Testis (tissue), 3 donors: ENCODE results near the gene PSAPL1. TPM values are rescaled to one million over a fixed set of nuclear protein-coding genes. Genes with fewer than 3 reads are reported as not detected.

Experiments
- DNase-seq: peaks from one replicate; pipeline ENCODE4 v3.0.0-alpha.2; 2019
- H3K27ac ChIP-seq, 2 donors: fragments of 200-600 bp; sonication (generic); one replicate each; pipeline ENCODE4 v1.5.1; 2019
- H3K27me3 ChIP-seq: fragments of 200-600 bp; sonication (generic); one replicate; pipeline ENCODE4 v1.5.1; 2019
- H3K36me3 ChIP-seq: fragments of 200-600 bp; sonication (generic); one replicate; pipeline ENCODE4 v1.5.1; 2017; ENCODE audit warnings: low read depth; ENCODE audit errors: missing control alignments
- H3K4me1 ChIP-seq: fragments of 200-600 bp; sonication (generic); one replicate; pipeline ENCODE4 v1.5.1; 2019
- H3K4me3 ChIP-seq, 2 donors: fragments of 200-600 bp; sonication (generic); one replicate each; pipeline ENCODE4 v1.5.1; 2017 to 2019
- H3K9me3 ChIP-seq: fragments of 200-600 bp; sonication (generic); one replicate; pipeline ENCODE4 v1.5.1; 2017
- POLR2A ChIP-seq: fragments of 450-650 bp; IDR thresholded peaks from one replicate; pipeline ENCODE4 v1.6.1; 2017; ENCODE audit warnings: antibody characterized with exemption, mild to moderate bottlenecking, moderate library complexity
- WGBS, 2 donors: methylation state at CpG; one replicate each; pipeline ENCODE4 v1.1.5; 2018; 5-methylcytosine and 5-hydroxymethylcytosine counted together
- intact Hi-C: fragments of 100-400 bp; cut with DNase I; formaldehyde crosslinking; loops from one replicate; pipeline ENCODE4 v1.15.1; 2023; ENCODE audit warnings: low total_unique reads
- polyA plus RNA-seq: library from polyadenylated mRNA; stranded (reverse); fragments of 350-450 nt; fragmentation: Illumina TruSeq; extraction: RNeasy Lipid Tissue Mini Kit (QIAGEN cat#74804); gene quantifications from one replicate; pipeline ENCODE4 v1.2.3, GENCODE V29; 2014; ENCODE audit warnings: low read depth, low replicate concordance; ENCODE audit not compliant: insufficient read depth
- total RNA-seq, 2 donors: library from RNA; depleted of rRNA; stranded (reverse); fragments of >200 nt; gene quantifications; one replicate each; pipeline ENCODE4 v1.2.3, GENCODE V29; 2016
- TF ChIP-seq, protein P1 (sequence below), 3 experiments: fragments of 450-650 bp in 2 of 3; fragments of 200-600 bp in 1 of 3; sonication (generic) in 1 of 3; IDR thresholded peaks; one replicate each; pipeline ENCODE4 v1.5.1; 2016 to 2019; ENCODE audit warnings: antibody characterized with exemption in 3 of 3, mild to moderate bottlenecking in 2 of 3, moderate library complexity in 1 of 3

The PSAPL1 gene
- total and polyA plus RNA-seq, 3 donors from 2014 or later = 11.0 to 19.0 (median 17.5) TPM

DNA sequence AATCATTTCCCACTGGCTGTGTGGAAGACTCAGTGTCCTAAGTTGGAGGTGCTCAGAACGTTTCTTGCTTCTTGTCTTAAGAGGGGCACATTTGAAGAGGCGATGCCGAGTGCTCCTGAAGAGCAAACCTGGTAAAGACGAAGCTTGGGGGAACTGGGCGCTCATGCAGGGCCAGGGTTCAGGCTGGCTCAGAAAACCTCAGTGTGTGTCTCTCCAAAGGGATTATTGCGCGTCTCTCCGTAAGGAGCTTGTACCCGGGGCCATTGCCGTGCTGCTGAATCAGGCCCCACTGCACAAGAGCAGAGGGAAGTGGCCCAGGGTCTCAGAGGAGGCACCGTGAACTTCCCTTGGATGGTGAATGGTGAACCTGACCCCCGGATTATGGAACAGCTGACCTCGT is 44.4 kb downstream of the PSAPL1 start:
- 91 to 96% methylated on average over 13 of the region's 13 CpGs for WGBS, 2 donors
- no peaks in the 10 kb centered on the region for H3K9me3 ChIP-seq
- H3K4me3 ChIP-seq = no peak overlapping the region
- no peaks in the 10 kb centered on the region for H3K36me3 ChIP-seq
- no peaks in the 10 kb centered on the region for H3K27me3 ChIP-seq
- no peak for DNase-seq
- no peaks in the 10 kb centered on the region for H3K4me1 ChIP-seq
- TF ChIP-seq, protein P1, sequence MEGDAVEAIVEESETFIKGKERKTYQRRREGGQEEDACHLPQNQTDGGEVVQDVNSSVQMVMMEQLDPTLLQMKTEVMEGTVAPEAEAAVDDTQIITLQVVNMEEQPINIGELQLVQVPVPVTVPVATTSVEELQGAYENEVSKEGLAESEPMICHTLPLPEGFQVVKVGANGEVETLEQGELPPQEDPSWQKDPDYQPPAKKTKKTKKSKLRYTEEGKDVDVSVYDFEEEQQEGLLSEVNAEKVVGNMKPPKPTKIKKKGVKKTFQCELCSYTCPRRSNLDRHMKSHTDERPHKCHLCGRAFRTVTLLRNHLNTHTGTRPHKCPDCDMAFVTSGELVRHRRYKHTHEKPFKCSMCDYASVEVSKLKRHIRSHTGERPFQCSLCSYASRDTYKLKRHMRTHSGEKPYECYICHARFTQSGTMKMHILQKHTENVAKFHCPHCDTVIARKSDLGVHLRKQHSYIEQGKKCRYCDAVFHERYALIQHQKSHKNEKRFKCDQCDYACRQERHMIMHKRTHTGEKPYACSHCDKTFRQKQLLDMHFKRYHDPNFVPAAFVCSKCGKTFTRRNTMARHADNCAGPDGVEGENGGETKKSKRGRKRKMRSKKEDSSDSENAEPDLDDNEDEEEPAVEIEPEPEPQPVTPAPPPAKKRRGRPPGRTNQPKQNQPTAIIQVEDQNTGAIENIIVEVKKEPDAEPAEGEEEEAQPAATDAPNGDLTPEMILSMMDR (IDR thresholded peaks at IDR 0.05) = no peak
- no peak for TF ChIP-seq POLR2A
- intact Hi-C loops = no loop called here
- H3K27ac ChIP-seq = no peak overlapping the region

DNA sequence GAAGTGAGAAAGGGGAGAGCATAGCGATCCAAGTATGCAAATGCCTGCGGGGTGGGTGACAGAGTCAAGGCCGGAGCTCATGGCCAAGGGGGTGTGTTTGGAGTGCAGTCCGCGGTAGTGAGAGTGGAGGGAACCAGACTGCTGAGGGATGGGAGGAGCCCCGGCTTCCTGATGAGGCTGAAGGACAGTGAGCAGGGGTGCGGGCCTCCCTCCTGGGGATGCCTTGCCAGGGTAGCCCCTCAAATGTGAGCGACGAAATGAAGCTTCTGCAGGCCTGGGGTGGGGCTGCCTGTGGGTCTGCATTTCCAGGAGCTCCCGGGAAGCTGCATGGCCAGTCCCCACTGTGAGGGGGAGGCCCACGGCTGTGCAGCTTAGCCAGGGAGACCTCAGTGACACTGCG is 45.0 kb downstream of the PSAPL1 start:
- Histone ChIP-seq H3K27ac (no peak overlapping the region), H3K4me3 (no peak overlapping the region), H3K27me3 (no peaks in the 10 kb centered on the region), H3K4me1 (no peaks in the 10 kb centered on the region), H3K9me3 (no peaks in the 10 kb centered on the region), H3K36me3 (no peaks in the 10 kb centered on the region)
- TF ChIP-seq, protein P1 (IDR thresholded peaks at IDR 0.05) = no peak
- TF ChIP-seq POLR2A = no peak
- DNase-seq = peak; percentile 56
- intact Hi-C loops = no loop called here
- 39 to 43% methylated on average over 9 to 12 of the region's 12 CpGs for WGBS, 2 donors

DNA sequence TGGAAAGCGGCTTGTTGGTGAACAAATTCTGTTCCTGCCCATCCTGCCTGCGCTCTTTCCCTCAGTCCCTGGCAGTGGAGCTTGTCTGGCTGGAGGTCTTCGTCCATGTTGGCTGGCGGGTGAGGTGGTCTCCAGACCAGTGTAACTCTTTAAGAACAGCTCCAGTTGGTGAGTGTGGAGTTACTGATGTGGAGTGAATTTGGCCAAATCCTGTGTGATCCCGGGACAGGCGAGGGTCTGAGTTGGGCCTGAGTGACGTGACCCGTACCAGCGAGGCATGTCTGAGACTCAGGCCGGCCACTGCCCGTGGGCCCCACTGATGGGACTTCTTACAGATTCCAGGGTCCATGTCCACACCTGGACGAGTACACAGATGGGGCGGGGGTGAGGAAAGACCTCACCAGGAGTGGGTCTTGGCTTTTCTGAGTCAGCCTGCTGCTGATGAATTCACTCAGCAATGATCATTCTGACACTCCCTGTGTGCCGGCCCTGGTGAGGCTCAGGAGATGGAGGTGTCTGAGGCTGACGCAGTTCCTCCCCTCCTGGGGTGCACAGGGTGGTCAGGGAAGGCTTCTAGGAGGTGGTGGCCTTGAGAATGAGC is 45.5 kb downstream of the PSAPL1 start:
- no peaks in the 10 kb centered on the region for H3K9me3 ChIP-seq
- intact Hi-C loops = no loop called here
- H3K27me3 ChIP-seq = no peaks in the 10 kb centered on the region
- DNase-seq = no peak
- H3K4me3 ChIP-seq = no peak overlapping the region
- H3K4me1 ChIP-seq = no peaks in the 10 kb centered on the region
- WGBS, 2 donors = 86 to 97% methylated on average over 11 to 15 of the region's 15 CpGs
- no peaks in the 10 kb centered on the region for H3K36me3 ChIP-seq
- TF ChIP-seq, protein P1 (IDR thresholded peaks at IDR 0.05) = no peak
- no peak for TF ChIP-seq POLR2A
- H3K27ac ChIP-seq = no peak overlapping the region

DNA sequence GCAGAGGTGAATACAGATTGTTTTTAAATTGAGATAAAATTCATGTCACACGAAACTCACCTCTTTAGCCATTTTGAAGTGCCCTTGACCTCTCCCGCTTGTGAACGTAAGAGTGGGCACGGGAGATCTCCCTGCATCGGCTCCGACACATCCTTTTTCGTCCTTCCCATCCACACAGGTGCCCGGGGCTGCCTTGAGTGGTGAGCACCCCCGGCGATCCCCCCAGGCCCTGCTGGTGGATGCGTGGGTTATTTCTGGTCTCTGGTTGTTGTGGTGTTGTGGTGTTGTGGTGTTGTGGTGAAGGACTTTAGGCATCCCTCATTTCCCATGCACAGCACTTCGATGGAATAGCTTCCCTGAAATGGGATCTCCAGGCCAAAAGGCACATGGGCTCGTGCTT is 46.1 kb downstream of the PSAPL1 start:
- Histone ChIP-seq H3K36me3 (no peaks in the 10 kb centered on the region), H3K27ac (no peak overlapping the region), H3K9me3 (no peaks in the 10 kb centered on the region), H3K4me1 (no peaks in the 10 kb centered on the region), H3K4me3 (no peak overlapping the region), H3K27me3 (no peaks in the 10 kb centered on the region)
- WGBS, 2 donors = 83 to 92% methylated on average over 13 of the region's 13 CpGs
- TF ChIP-seq POLR2A = no peak
- TF ChIP-seq, protein P1 (IDR thresholded peaks at IDR 0.05) = no peak
- no peak for DNase-seq
- intact Hi-C loops = no loop called here

DNA sequence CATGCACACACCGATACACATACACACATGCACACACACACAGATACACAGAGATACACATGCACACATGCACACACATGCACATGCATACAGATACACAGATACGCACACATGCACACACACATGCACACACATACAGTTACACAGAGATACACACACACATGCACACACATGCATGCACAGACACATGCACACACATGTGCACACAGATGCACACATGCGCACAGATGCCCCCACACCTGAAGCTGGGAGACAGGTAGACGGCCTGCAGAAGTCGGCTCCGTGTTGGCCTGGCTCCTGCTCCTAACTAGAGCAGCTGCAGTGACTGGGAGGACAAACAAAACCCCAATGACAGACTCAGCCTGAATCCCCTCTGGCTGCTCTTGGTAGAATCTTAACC is 46.8 kb downstream of the PSAPL1 start:
- no peaks in the 10 kb centered on the region for H3K4me1 ChIP-seq

More for the DNA sequence above, 46.8 kb downstream of the PSAPL1 start:
- intact Hi-C loops = no loop called here
- no peak for DNase-seq
- H3K27me3 ChIP-seq = no peaks in the 10 kb centered on the region
- TF ChIP-seq POLR2A = no peak
- 68 to 89% methylated on average over 4 to 6 of the region's 6 CpGs for WGBS, 2 donors
- H3K36me3 ChIP-seq = no peaks in the 10 kb centered on the region
- no peak overlapping the region for H3K4me3 ChIP-seq
- no peaks in the 10 kb centered on the region for H3K9me3 ChIP-seq
- H3K27ac ChIP-seq = no peak overlapping the region
